Loucy (cell line): ENCODE results near the gene GPC2.

Experiments used
- CTCF ChIP-seq: fragments of 200-600 bp; sonication (generic); conservative IDR thresholded peaks from 2 replicates; pipeline ENCODE4 v1.5.1; 2014; ENCODE audit warnings: mild to moderate bottlenecking, antibody characterized with exemption, low read length
- EZH2phosphoT487 ChIP-seq: fragments of 200-600 bp; IDR thresholded peaks from 2 replicates; pipeline ENCODE4 v1.6.1; 2018; ENCODE audit warnings: antibody characterized with exemption, mild to moderate bottlenecking, moderate library complexity, borderline replicate concordance

- TF ChIP-seq CTCF, result no peak
- TF ChIP-seq EZH2phosphoT487, result no peak
Observed at GRCh38 chr7:100156331-100157068, 20.7 kb downstream of the GPC2 start.
